SKM-1 treated with dmso at 0.1 percent for 144 hours (cell line): ENCODE results near the gene TMEM213.

ENCODE experiments used
- DNase-seq: peaks from one replicate; lab custom pipeline; 2025; ENCODE audit not compliant: unreplicated experiment; lab: John Stamatoyannopoulos, UW

The TMEM213 gene

GRCh38 chr7:138797715-138798320, at the start of gene TMEM213, which contains the start of gene ATP6V0A4:
Gene TMEM213, plus strand, starts transcription at chr7:138797994. Its CDS starts 111 bp downstream, at chr7:138798105.
Gene ATP6V0A4, minus strand, starts transcription at chr7:138798196. Its CDS starts 26,949 bp downstream, at chr7:138771247.
- DNase-seq, result no peak

GRCh38 chr7:138748666-138749065, 49.1 kb upstream of the TMEM213 start:
- no peak for DNase-seq

GRCh38 chr7:138749960-138750359, 47.8 kb upstream of the TMEM213 start:
- no peak for DNase-seq

GRCh38 chr7:138750473-138750872, 47.3 kb upstream of the TMEM213 start:
- DNase-seq, result no peak

- DNase-seq, result no peak
Observed at GRCh38 chr7:138750901-138751464, 46.8 kb upstream of the TMEM213 start.

GRCh38 chr7:138752518-138753149, 45.2 kb upstream of the TMEM213 start:
- no peak for DNase-seq

- DNase-seq, result no peak
Observed at GRCh38 chr7:138753150-138753518, 44.7 kb upstream of the TMEM213 start.

- no peak for DNase-seq
Observed at GRCh38 chr7:138753610-138754009, 44.2 kb upstream of the TMEM213 start.

- no peak for DNase-seq
Observed at GRCh38 chr7:138755331-138755747, 42.5 kb upstream of the TMEM213 start.

GRCh38 chr7:138755842-138756590, 41.8 kb upstream of the TMEM213 start:
- DNase-seq, result no peak

- DNase-seq, result no peak
Observed at GRCh38 chr7:138756591-138757242, 41.1 kb upstream of the TMEM213 start.

GRCh38 chr7:138768241-138768640, 29.6 kb upstream of the TMEM213 start:
- DNase-seq, result no peak

- DNase-seq, result no peak
Observed at GRCh38 chr7:138770904-138771303, 26.9 kb upstream of the TMEM213 start.

- DNase-seq, result no peak
Observed at GRCh38 chr7:138773176-138773575, 24.6 kb upstream of the TMEM213 start.

GRCh38 chr7:138773817-138774216, 24.0 kb upstream of the TMEM213 start:
- no peak for DNase-seq

- no peak for DNase-seq
Observed at GRCh38 chr7:138776166-138776833, 21.5 kb upstream of the TMEM213 start.

GRCh38 chr7:138781004-138781403, 16.8 kb upstream of the TMEM213 start:
- DNase-seq, result no peak

GRCh38 chr7:138784692-138785091, 13.1 kb upstream of the TMEM213 start:
- no peak for DNase-seq

GRCh38 chr7:138785587-138786437, 12.0 kb upstream of the TMEM213 start:
- no peak for DNase-seq
